Upper lobe of right lung (tissue), 1 donor: ENCODE results near the gene SLC8A3. TPM values are rescaled to one million over a fixed set of nuclear protein-coding genes. Genes with fewer than 3 reads are reported as not detected.

Experiments
- ATAC-seq: fragments of 200-7000 bp; cut with Tn5 transposase; one replicate; pipeline ENCODE4 v1.9.1; 2020; ENCODE audit warnings: mild to moderate bottlenecking, moderate library complexity
- DNase-seq: peaks from one replicate; pipeline ENCODE4 v3.0.0-alpha.2; 2020
- H3K27ac ChIP-seq: fragments of 200-600 bp; one replicate; pipeline ENCODE4 v1.8.0; 2022
- H3K27me3 ChIP-seq: fragments of 200-600 bp; one replicate; pipeline ENCODE4 v1.8.0; 2022; ENCODE audit warnings: mild to moderate bottlenecking
- H3K36me3 ChIP-seq: fragments of 200-600 bp; one replicate; pipeline ENCODE4 v1.8.0; 2022
- H3K4me1 ChIP-seq: fragments of 200-600 bp; one replicate; pipeline ENCODE4 v1.8.0; 2022
- H3K4me3 ChIP-seq: fragments of 200-600 bp; one replicate; pipeline ENCODE4 v1.8.0; 2022; ENCODE audit warnings: mild to moderate bottlenecking
- H3K9me3 ChIP-seq: fragments of 200-600 bp; one replicate; pipeline ENCODE4 v1.8.0; 2022
- CTCF ChIP-seq: fragments of 200-600 bp; IDR thresholded peaks from one replicate; pipeline ENCODE4 v1.8.0; 2022; ENCODE audit warnings: antibody characterized with exemption
- intact Hi-C: fragments of 100-400 bp; cut with DNase I; formaldehyde crosslinking; loops from one replicate; pipeline ENCODE4 v1.11.0; 2022
- total RNA-seq: library from RNA; stranded (reverse); fragmentation: NEBNext Ultra II Directional; extraction: Animal tissue kit (Norgen Biotek cat#: 25700); gene quantifications from one replicate; pipeline ENCODE4 v1.2.1, GENCODE V29; 2021
- donor health status: DM: no; HTN: yes; CAD: no; lungs with severe emphysema.

The SLC8A3 gene
- total RNA-seq, 1 donor from 2014 or later, result 1.8 TPM

GRCh38 chr14:70029296-70030132 is 159.2 kb downstream of the SLC8A3 start:
- intact Hi-C loops, result loop anchor here (5.0 kb wide), 1 partner anchor 207 kb away; no protein-coding TSS in a partner anchor
- Histone ChIP-seq H3K27me3 (peaks cover 8% of the 10 kb centered on the region), H3K9me3 (no peaks in the 10 kb centered on the region), H3K4me1 (no peaks in the 10 kb centered on the region), H3K4me3 (no peak overlapping the region), H3K27ac (no peak overlapping the region), H3K36me3 (no peaks in the 10 kb centered on the region)
- no peak for ATAC-seq
- TF ChIP-seq CTCF, result no peak
- no peak for DNase-seq

GRCh38 chr14:70027785-70028428 is 160.8 kb downstream of the SLC8A3 start:
- H3K36me3 ChIP-seq, result no peaks in the 10 kb centered on the region
- H3K4me3 ChIP-seq, result no peak overlapping the region
- H3K4me1 ChIP-seq, result no peaks in the 10 kb centered on the region
- intact Hi-C loops, result no loop called here
- DNase-seq, result peak; percentile 85
- peaks cover 8% of the 10 kb centered on the region for H3K27me3 ChIP-seq
- peak; percentile 88 for TF ChIP-seq CTCF
- H3K9me3 ChIP-seq, result no peaks in the 10 kb centered on the region
- H3K27ac ChIP-seq, result no peak overlapping the region
- peak; percentile 81 for ATAC-seq

GRCh38 chr14:70023871-70024270 is 164.9 kb downstream of the SLC8A3 start:
- DNase-seq (no peak), ATAC-seq (no peak)
- intact Hi-C loops, result no loop called here

GRCh38 chr14:70022771-70023445 is 165.8 kb downstream of the SLC8A3 start:
- no peak for ATAC-seq
- H3K27ac ChIP-seq, result no peak overlapping the region
- TF ChIP-seq CTCF, result no peak
- intact Hi-C loops, result no loop called here
- no peak overlapping the region for H3K4me3 ChIP-seq
- H3K9me3 ChIP-seq, result no peaks in the 10 kb centered on the region
- peaks cover 5% of the 10 kb centered on the region for H3K4me1 ChIP-seq
- no peaks in the 10 kb centered on the region for H3K36me3 ChIP-seq
- no peaks in the 10 kb centered on the region for H3K27me3 ChIP-seq
- DNase-seq, result no peak

More at GRCh38 chr14:70023871-70024270, 164.9 kb downstream of the SLC8A3 start:
- Histone ChIP-seq H3K36me3 (no peaks in the 10 kb centered on the region), H3K27ac (no peak overlapping the region), H3K4me1 (no peaks in the 10 kb centered on the region), H3K27me3 (peaks cover 4% of the 10 kb centered on the region), H3K4me3 (no peak overlapping the region), H3K9me3 (no peaks in the 10 kb centered on the region)
- TF ChIP-seq CTCF, result no peak

- ATAC-seq (peak; percentile 50), DNase-seq (no peak)
- Histone ChIP-seq H3K27ac (no peak overlapping the region), H3K4me1 (peaks cover 5% of the 10 kb centered on the region), H3K36me3 (no peaks in the 10 kb centered on the region), H3K27me3 (no peaks in the 10 kb centered on the region), H3K4me3 (no peak overlapping the region), H3K9me3 (no peaks in the 10 kb centered on the region)
- intact Hi-C loops, result no loop called here
- no peak for TF ChIP-seq CTCF
Measured at GRCh38 chr14:70021548-70022220, 167.1 kb downstream of the SLC8A3 start.
